GM21390 (cell line): ENCODE data around the gene GALNT16.

ENCODE experiments used
- ATAC-seq: cut with Tn5 transposase; IDR thresholded peaks from one replicate; pipeline ENCODE4 v1.9.1; 2021; ENCODE audit not compliant: unreplicated experiment

Gene GALNT16

GRCh38 chr14:69398818-69399210 lies 138.9 kb downstream of the GALNT16 start:
- peak; percentile 16 for ATAC-seq

- ATAC-seq, result no peak
Observed at GRCh38 chr14:69399750-69400149, 139.8 kb downstream of the GALNT16 start.

- ATAC-seq, result no peak
Observed at GRCh38 chr14:69400154-69400553, 140.2 kb downstream of the GALNT16 start.

- ATAC-seq, result no peak
Observed at GRCh38 chr14:69401841-69402240, 141.9 kb downstream of the GALNT16 start.

GRCh38 chr14:69404478-69404877 lies 144.5 kb downstream of the GALNT16 start:
- no peak for ATAC-seq

DNA sequence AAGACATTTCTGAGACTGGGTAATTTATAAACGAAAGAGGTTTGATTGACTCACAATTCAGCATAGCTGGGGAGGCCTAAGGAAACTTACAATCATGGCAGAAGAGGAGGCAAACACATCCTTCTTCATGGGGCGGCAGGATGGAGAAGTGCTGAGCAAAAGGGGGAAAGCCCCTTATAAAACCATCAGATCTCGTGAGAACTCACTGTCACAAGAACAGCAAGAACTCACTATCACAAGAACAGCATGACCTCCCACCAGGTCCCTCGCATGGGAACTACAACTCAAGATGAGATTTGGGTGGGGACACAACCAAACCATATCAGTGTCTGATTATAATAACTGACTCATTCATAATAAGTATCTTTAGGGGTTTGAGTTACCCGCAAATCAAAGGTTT lies 144.9 kb downstream of the GALNT16 start:
- ATAC-seq, result no peak

DNA sequence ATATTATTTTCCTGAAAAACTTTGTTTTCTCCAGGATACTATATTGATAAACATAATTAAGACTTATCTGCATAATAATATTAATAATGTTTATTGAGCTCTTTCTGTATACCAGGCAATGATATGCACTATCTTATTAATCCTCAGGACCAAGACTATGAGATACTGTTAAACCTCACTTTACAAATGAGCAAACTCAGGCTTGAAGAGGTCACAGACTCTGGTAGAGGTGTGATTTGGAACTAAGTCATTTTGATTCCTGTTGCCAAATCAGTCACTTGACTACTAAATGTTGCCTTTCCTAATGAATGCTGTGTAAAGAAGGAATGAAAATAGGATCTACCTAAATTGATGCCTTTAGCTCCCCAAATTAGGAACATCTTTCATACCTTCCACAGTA lies 145.8 kb downstream of the GALNT16 start:
- no peak for ATAC-seq
